Measurements from ENCODE around the gene RERG. TPM values are rescaled to one million over a fixed set of nuclear protein-coding genes. Genes with fewer than 3 reads are reported as not detected.
"Not testable (repeated sequence)": the region's sequence is repeated elsewhere in the genome, so short reads cannot be mapped to it uniquely, and the experiment has no call there.

RERG gene
- total and polyA plus RNA-seq, 4 donors = 1.0 to 1.4 (median 1.1) TPM

GRCh38 chr12:15227004-15227679 is 5.9 kb upstream of the RERG start:
- no peak for TF ChIP-seq FOXA1 (IDR thresholded peaks at IDR 0.05)
- no peak for TF ChIP-seq REST (IDR thresholded peaks at IDR 0.05)
- no peak for TF ChIP-seq EGR1 (IDR thresholded peaks at IDR 0.05; ENCODE audit: low read depth in 2 of 2)
- TF ChIP-seq RAD21 (IDR thresholded peaks at IDR 0.05) = peak; percentile 70 to 77
- TF ChIP-seq CTCF (IDR thresholded peaks at IDR 0.05; ENCODE audit: low read depth, low read length, missing input control) = peak; percentile 56
- Histone ChIP-seq H3K4me3 (ENCODE audit: low read depth in 1 of 3, low read length in 3 of 3) (no peak overlapping the region), H3K27ac (ENCODE audit: low read depth in 1 of 2, low read length in 2 of 2) (no peak overlapping the region), H3K4me1 (ENCODE audit: control insufficient read depth in 4 of 4, insufficient read depth in 4 of 4, low read length in 3 of 4) (no peaks in the 10 kb centered on the region), H3K36me3 (ENCODE audit: control insufficient read depth in 4 of 4, insufficient read depth in 3 of 4, low read depth in 1 of 4, low read length in 3 of 4) (no peaks in the 10 kb centered on the region), H3K27me3 (ENCODE audit: control insufficient read depth in 4 of 4, insufficient read depth in 4 of 4, low read length in 3 of 4) (peaks cover 0 to 5% (median 2%) of the 10 kb centered on the region in 4 donors), H3K9ac (ENCODE audit: low read depth in 1 of 2, low read length in 2 of 2) (no peak overlapping the region), H3K9me3 (ENCODE audit: control insufficient read depth in 4 of 4, low read length in 3 of 4) (no peaks in the 10 kb centered on the region)
- DNase-seq (ENCODE audit: low spot score) = no peak
- WGBS = 7% methylated on average over 5 of the region's 5 CpGs

- not testable (repeated sequence) for H3K27me3 ChIP-seq (ENCODE audit: control insufficient read depth in 4 of 4, insufficient read depth in 4 of 4, low read length in 3 of 4); H3K9me3 ChIP-seq (ENCODE audit: control insufficient read depth in 4 of 4, low read length in 3 of 4)
- WGBS = 63% methylated on average over 3 of the region's 3 CpGs
Observed at GRCh38 chr12:15225863-15226218, 4.6 kb upstream of the RERG start.

DNA sequence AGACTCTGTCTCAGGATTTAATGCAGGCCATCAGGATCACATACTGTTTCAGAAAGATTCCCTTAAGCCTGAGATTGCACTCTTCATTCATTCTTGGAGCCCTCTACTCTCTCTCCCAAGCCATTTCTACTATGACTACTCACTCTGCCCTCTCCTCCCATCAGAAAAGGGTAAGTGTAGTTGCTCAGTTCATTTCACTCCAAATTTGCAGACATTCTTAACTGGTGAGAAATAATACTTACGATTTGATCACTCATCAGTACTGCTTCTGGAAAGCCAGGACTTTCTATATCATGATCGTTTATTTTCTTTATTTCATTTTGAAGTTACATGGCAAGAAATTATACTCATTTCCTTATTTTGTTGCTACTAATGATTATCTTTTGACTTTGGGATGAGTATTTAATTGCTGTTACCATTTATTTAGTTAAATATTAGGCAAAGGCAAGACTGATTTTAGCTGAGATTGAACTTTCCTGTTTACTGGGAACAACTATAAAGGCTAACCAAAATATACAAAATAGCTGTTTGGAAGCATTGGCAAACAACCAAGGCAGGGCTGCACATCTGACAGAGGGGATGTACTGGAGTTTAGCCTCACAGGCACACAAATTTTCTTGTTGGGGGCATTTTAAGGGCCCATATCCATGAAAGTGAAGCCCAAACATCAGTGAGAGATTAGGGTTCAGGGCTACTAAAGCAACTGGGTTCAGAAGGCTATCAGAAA is 4.1 kb upstream of the RERG start:
- H3K27ac ChIP-seq (ENCODE audit: low read depth in 1 of 2, low read length in 2 of 2) = no peak overlapping the region
- TF ChIP-seq NR2F2 (IDR thresholded peaks at IDR 0.05) (peak; percentile 71), JUND (IDR thresholded peaks at IDR 0.05) (no peak)
- H3K4me1 ChIP-seq (ENCODE audit: control insufficient read depth in 4 of 4, insufficient read depth in 4 of 4, low read length in 3 of 4) = peaks cover 1 to 7% (median 5%) of the 10 kb centered on the region in 4 donors
- no peak overlapping the region for H3K9ac ChIP-seq (ENCODE audit: low read depth in 1 of 2, low read length in 2 of 2)
- no peaks in the 10 kb centered on the region for H3K9me3 ChIP-seq (ENCODE audit: control insufficient read depth in 4 of 4, low read length in 3 of 4)
- peaks cover 0 to 6% (median 0%) of the 10 kb centered on the region in 4 donors for H3K27me3 ChIP-seq (ENCODE audit: control insufficient read depth in 4 of 4, insufficient read depth in 4 of 4, low read length in 3 of 4)
- no peak overlapping the region for H3K4me3 ChIP-seq (ENCODE audit: low read depth in 1 of 3, low read length in 3 of 3)
- no peaks in the 10 kb centered on the region for H3K36me3 ChIP-seq (ENCODE audit: control insufficient read depth in 4 of 4, insufficient read depth in 3 of 4, low read depth in 1 of 4, low read length in 3 of 4)
- 69% methylated on average over 2 of the region's 2 CpGs for WGBS
- DNase-seq (ENCODE audit: low spot score) = no peak

More at GRCh38 chr12:15225863-15226218, 4.6 kb upstream of the RERG start:
- H3K4me3 ChIP-seq (ENCODE audit: low read depth in 1 of 3, low read length in 3 of 3); H3K4me1 ChIP-seq (ENCODE audit: control insufficient read depth in 4 of 4, insufficient read depth in 4 of 4, low read length in 3 of 4); DNase-seq (ENCODE audit: low spot score); H3K36me3 ChIP-seq (ENCODE audit: control insufficient read depth in 4 of 4, insufficient read depth in 3 of 4, low read depth in 1 of 4, low read length in 3 of 4); H3K9ac ChIP-seq (ENCODE audit: low read depth in 1 of 2, low read length in 2 of 2); H3K27ac ChIP-seq (ENCODE audit: low read depth in 1 of 2, low read length in 2 of 2): not testable (repeated sequence)
